Panc1 (cell line): ENCODE measurements around the gene CKAP4. TPM values are rescaled to one million over a fixed set of nuclear protein-coding genes. Genes with fewer than 3 reads are reported as not detected.

ENCODE experiments used
- ATAC-seq: fragments of 200-7000 bp; cut with Tn5 transposase; 2 replicates; pipeline ENCODE4 v1.9.1; 2020; ENCODE audit warnings: mild to moderate bottlenecking, moderate library complexity
- BruUV-seq: library from RNA; stranded (reverse); fragments of 400-500 nt; replicated peaks from 2 replicates; lab custom pipeline; 2021; lab: Mats Ljungman, UMichigan
- CTCF ChIA-PET: fragments of 300-600 bp; sonication (Branson Sonifier 250); formaldehyde crosslinking; loops from one replicate; lab custom pipeline; 2022; ENCODE audit warnings: antibody characterized with exemption; lab: Charles Lee
- POLR2A ChIA-PET: fragments of 300-600 bp; sonication (Branson Sonifier 250); formaldehyde crosslinking; loops from one replicate; lab custom pipeline; 2022; ENCODE audit warnings: antibody characterized with exemption; lab: Charles Lee
- DNase-seq: peaks from one replicate; pipeline ENCODE4 v3.0.0-alpha.2; 2010; ENCODE audit warnings: low read depth, low spot score
- H3K27ac ChIP-seq: 2 replicates; pipeline ENCODE4 v1.5.1; 2011; ENCODE audit warnings: mild to moderate bottlenecking, low read length, inconsistent platforms
- H3K27me3 ChIP-seq: fragments of 200-500 bp; sonication (Bioruptor generic); 2 replicates; pipeline ENCODE4 v1.6.0; 2014; ENCODE audit warnings: low read length, inconsistent platforms; ENCODE audit not compliant: control insufficient read depth, insufficient read depth
- H3K36me3 ChIP-seq: fragments of 200-500 bp; sonication (Bioruptor generic); 2 replicates; pipeline ENCODE4 v1.5.1; 2014; ENCODE audit warnings: inconsistent platforms, mild to moderate bottlenecking, low read length, moderate library complexity; ENCODE audit not compliant: control insufficient read depth, insufficient read depth
- H3K4me1 ChIP-seq: 2 replicates; pipeline ENCODE4 v1.5.1; 2011; ENCODE audit warnings: inconsistent platforms, mild to moderate bottlenecking, low read length, moderate library complexity; ENCODE audit not compliant: control insufficient read depth, insufficient read depth
- H3K4me3 ChIP-seq, 2 experiments: 2 replicates each; pipeline ENCODE4 v1.5.1; 2011 to 2012; ENCODE audit warnings: low read depth in 2 of 2, low read length in 2 of 2, mild to moderate bottlenecking in 2 of 2, inconsistent platforms in 1 of 2, moderate library complexity in 1 of 2
- H3K9me3 ChIP-seq: fragments of 200-500 bp; sonication (Bioruptor generic); 2 replicates; pipeline ENCODE4 v1.5.1; 2014; ENCODE audit warnings: low read depth, mild to moderate bottlenecking, inconsistent platforms, low read length, moderate library complexity; ENCODE audit not compliant: control insufficient read depth, insufficient read depth
- POLR2AphosphoS5 ChIP-seq: IDR thresholded peaks from 2 replicates; pipeline ENCODE4 v1.6.1; 2012; ENCODE audit warnings: mild to moderate bottlenecking, low read depth, low read length, moderate library complexity
- SIN3A ChIP-seq: IDR thresholded peaks from 2 replicates; pipeline ENCODE4 v1.6.1; 2012; ENCODE audit warnings: low read depth, mild to moderate bottlenecking, low read length, moderate library complexity, borderline replicate concordance; ENCODE audit not compliant: insufficient read depth
- TCF7L2 ChIP-seq: IDR thresholded peaks from 2 replicates; pipeline ENCODE4 v1.6.1; 2011; ENCODE audit warnings: mild to moderate bottlenecking, low read depth, low read length, inconsistent platforms
- in situ Hi-C: cut with HindIII; loops from 2 replicates; pipeline ENCODE4 v1.10.0; 2016; ENCODE audit warnings: low sequenced_read_pairs, low pct_unique_long_range_greater_than_20kb
- intact Hi-C: fragments of 100-400 bp; cut with micrococcal nuclease; formaldehyde crosslinking; loops from one replicate; pipeline ENCODE4 v1.10.0; 2022; ENCODE audit not compliant: unreplicated experiment
- total RNA-seq: library from RNA; stranded (reverse); gene quantifications from one replicate; pipeline ENCODE4 v1.2.1, GENCODE V29; 2021; ENCODE audit not compliant: unreplicated experiment
- TF ChIP-seq, protein P1 (sequence below), 2 experiments: IDR thresholded peaks; 2 replicates each; pipeline ENCODE4 v1.6.1; 2011 to 2012; ENCODE audit warnings: low read depth in 2 of 2, control low read depth in 1 of 2, low read length in 1 of 2, mild to moderate bottlenecking in 1 of 2, moderate library complexity in 1 of 2; ENCODE audit not compliant: insufficient read depth in 1 of 2
- TF ChIP-seq, protein P2 (sequence below): fragments of 450-650 bp; IDR thresholded peaks from 2 replicates; pipeline ENCODE4 v1.5.1; 2017; ENCODE audit warnings: mild to moderate bottlenecking

Gene CKAP4
- total RNA-seq, 1 experiment from 2014 or later, result 95.9 TPM

DNA sequence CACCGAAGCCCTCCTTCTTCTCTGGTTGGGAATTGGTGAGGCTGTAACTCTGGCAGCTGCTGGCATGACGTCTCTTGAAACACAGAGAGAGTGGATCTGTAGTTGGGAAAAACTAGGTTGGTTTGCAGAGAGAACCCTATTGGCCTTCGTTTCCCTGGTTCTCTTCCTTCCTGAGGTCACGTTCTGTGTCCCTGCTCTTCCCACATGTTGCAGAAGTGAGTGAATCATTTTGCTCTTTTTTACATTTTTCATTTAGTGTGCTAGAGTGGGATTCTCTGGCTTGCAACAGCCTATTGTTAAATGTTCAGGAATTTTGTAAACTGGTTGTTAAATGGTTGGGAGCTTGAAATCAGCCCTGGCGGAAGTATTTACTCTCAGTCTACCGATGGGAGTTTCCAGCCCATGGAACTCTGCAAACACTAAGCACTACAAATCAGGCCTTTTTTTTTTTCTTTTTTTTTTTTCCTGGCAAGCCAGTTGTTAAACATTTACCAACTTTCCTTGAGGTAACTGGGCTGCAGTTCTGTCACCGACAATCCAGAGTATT, 26.8 kb upstream of the CKAP4 start:
- no TSS peak for BruUV-seq
- Histone ChIP-seq H3K36me3 (no peaks in the 10 kb centered on the region), H3K4me1 (no peaks in the 10 kb centered on the region), H3K27me3 (no peaks in the 10 kb centered on the region), H3K4me3 (no peak overlapping the region), H3K9me3 (no peaks in the 10 kb centered on the region), H3K27ac (no peak overlapping the region)
- in situ Hi-C loops (no loop called here), intact Hi-C loops (no loop called here)
- ChIA-PET CTCF (no interaction called here), POLR2A (no interaction called here)
- no peak for TF ChIP-seq SIN3A
- TF ChIP-seq TCF7L2, result no peak
- TF ChIP-seq, protein P1, sequence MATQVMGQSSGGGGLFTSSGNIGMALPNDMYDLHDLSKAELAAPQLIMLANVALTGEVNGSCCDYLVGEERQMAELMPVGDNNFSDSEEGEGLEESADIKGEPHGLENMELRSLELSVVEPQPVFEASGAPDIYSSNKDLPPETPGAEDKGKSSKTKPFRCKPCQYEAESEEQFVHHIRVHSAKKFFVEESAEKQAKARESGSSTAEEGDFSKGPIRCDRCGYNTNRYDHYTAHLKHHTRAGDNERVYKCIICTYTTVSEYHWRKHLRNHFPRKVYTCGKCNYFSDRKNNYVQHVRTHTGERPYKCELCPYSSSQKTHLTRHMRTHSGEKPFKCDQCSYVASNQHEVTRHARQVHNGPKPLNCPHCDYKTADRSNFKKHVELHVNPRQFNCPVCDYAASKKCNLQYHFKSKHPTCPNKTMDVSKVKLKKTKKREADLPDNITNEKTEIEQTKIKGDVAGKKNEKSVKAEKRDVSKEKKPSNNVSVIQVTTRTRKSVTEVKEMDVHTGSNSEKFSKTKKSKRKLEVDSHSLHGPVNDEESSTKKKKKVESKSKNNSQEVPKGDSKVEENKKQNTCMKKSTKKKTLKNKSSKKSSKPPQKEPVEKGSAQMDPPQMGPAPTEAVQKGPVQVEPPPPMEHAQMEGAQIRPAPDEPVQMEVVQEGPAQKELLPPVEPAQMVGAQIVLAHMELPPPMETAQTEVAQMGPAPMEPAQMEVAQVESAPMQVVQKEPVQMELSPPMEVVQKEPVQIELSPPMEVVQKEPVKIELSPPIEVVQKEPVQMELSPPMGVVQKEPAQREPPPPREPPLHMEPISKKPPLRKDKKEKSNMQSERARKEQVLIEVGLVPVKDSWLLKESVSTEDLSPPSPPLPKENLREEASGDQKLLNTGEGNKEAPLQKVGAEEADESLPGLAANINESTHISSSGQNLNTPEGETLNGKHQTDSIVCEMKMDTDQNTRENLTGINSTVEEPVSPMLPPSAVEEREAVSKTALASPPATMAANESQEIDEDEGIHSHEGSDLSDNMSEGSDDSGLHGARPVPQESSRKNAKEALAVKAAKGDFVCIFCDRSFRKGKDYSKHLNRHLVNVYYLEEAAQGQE (IDR thresholded peaks at IDR 0.05; ENCODE audit: insufficient read depth in 1 of 2, low read depth in 2 of 2, low read length in 1 of 2), result no peak
- TF ChIP-seq, protein P2, sequence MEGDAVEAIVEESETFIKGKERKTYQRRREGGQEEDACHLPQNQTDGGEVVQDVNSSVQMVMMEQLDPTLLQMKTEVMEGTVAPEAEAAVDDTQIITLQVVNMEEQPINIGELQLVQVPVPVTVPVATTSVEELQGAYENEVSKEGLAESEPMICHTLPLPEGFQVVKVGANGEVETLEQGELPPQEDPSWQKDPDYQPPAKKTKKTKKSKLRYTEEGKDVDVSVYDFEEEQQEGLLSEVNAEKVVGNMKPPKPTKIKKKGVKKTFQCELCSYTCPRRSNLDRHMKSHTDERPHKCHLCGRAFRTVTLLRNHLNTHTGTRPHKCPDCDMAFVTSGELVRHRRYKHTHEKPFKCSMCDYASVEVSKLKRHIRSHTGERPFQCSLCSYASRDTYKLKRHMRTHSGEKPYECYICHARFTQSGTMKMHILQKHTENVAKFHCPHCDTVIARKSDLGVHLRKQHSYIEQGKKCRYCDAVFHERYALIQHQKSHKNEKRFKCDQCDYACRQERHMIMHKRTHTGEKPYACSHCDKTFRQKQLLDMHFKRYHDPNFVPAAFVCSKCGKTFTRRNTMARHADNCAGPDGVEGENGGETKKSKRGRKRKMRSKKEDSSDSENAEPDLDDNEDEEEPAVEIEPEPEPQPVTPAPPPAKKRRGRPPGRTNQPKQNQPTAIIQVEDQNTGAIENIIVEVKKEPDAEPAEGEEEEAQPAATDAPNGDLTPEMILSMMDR, result no peak
- TF ChIP-seq POLR2AphosphoS5, result no peak
- no peak for ATAC-seq
- no peak for DNase-seq

DNA sequence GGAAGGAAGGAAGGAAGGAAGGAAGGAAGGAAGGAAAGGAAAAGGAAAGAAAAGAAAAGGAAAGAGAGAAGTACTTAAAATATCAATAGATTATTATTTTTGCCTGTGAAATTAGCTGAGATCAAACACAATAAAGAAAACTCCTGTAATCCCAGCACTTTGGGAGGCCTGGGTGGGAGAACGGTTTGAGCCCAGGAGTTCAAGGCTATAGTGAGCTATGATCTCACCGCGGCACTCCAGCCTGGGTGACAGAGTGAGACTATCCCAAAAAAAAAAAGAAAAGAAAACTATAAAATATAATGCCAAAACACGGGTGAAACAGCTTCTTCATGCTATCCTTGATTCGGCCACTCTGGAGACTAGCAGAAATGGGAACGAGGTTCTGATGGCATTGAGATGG, 26.2 kb upstream of the CKAP4 start:
- DNase-seq, result no peak
- intact Hi-C loops, result no loop called here
- POLR2A ChIA-PET, result no interaction called here
- no TSS peak for BruUV-seq
- Histone ChIP-seq H3K4me1 (no peaks in the 10 kb centered on the region), H3K36me3 (no peaks in the 10 kb centered on the region), H3K4me3 (no peak overlapping the region), H3K9me3 (no peaks in the 10 kb centered on the region), H3K27ac (no peak overlapping the region), H3K27me3 (no peaks in the 10 kb centered on the region)
- CTCF ChIA-PET, result no interaction called here
- ATAC-seq, result no peak
- in situ Hi-C loops, result no loop called here
- TF ChIP-seq, protein P1 (IDR thresholded peaks at IDR 0.05; ENCODE audit: insufficient read depth in 1 of 2, low read depth in 2 of 2, low read length in 1 of 2), result no peak
- TF ChIP-seq SIN3A (no peak), TCF7L2 (no peak), POLR2AphosphoS5 (no peak)
- TF ChIP-seq, protein P2, result no peak
